ENCODE data around the gene YRDC.
A peak's percentile ranks its signal among the peaks of the same experiment; 100 is the strongest.

Gene YRDC

GRCh38 chr1:37765916-37766664 is 41.9 kb downstream of the YRDC start:
- Histone ChIP-seq H3K36me3 (ENCODE audit: control insufficient read depth in 1 of 2, insufficient read depth in 2 of 2, low read length in 2 of 2) (no peaks in the 10 kb centered on the region), H3K4me2 (ENCODE audit: low read length) (no peak overlapping the region), H4K12ac (ENCODE audit: low read depth, low read length) (no peak overlapping the region), H3K27ac (ENCODE audit: low read depth, low read length) (no peak overlapping the region), H2BK5ac (ENCODE audit: low read depth, low read length, poor library complexity) (no peak overlapping the region), H4K8ac (ENCODE audit: low read depth, low read length) (no peak overlapping the region), H3K4ac (ENCODE audit: low read depth, low read length) (no peak overlapping the region), H3K9me3 (ENCODE audit: insufficient read depth, low read depth, low read length) (peaks cover 12% of the 10 kb centered on the region), H3K27me3 (ENCODE audit: insufficient read depth, low read length) (peaks cover 31% of the 10 kb centered on the region), H3K14ac (ENCODE audit: low read length) (no peak overlapping the region), H3K23ac (ENCODE audit: low read length) (no peak overlapping the region), H2BK12ac (ENCODE audit: low read length) (no peak overlapping the region), H2AFZ (ENCODE audit: insufficient read depth, low read length, poor library complexity) (no peak overlapping the region), H3K4me1 (ENCODE audit: control insufficient read depth in 1 of 2, insufficient read depth in 2 of 2, low read length in 2 of 2) (no peaks in the 10 kb centered on the region), H2BK120ac (ENCODE audit: insufficient read depth, low read length, poor library complexity) (no peak overlapping the region), H4K91ac (ENCODE audit: low read depth, low read length) (no peak overlapping the region), H3K79me1 (ENCODE audit: low read length) (no peaks in the 10 kb centered on the region), H3K18ac (ENCODE audit: low read length) (no peak overlapping the region), H3K9ac (ENCODE audit: low read length) (no peak overlapping the region), H3K4me3 (ENCODE audit: low read depth, low read length) (no peak overlapping the region), H3K79me2 (ENCODE audit: control insufficient read depth, insufficient read depth, low read length, poor library complexity) (no peaks in the 10 kb centered on the region), H2AK5ac (ENCODE audit: low read length) (no peak overlapping the region)
- no peak for DNase-seq
- no CpG with 5 or more reads among the region's 27 CpGs for WGBS (ENCODE audit: extremely low coverage, insufficient coverage, insufficient read length)

- Histone ChIP-seq H3K18ac (ENCODE audit: low read length) (no peak within 1 kb of the TSS), H3K23ac (ENCODE audit: low read length) (no peak within 1 kb of the TSS), H3K9ac (ENCODE audit: low read length) (no peak within 1 kb of the TSS), H3K9me3 (ENCODE audit: insufficient read depth, low read depth, low read length) (peaks cover 12% of the 10 kb centered on the region), H4K12ac (ENCODE audit: low read depth, low read length) (no peak within 1 kb of the TSS), H3K4ac (ENCODE audit: low read depth, low read length) (no peak within 1 kb of the TSS), H2AK5ac (ENCODE audit: low read length) (no peak within 1 kb of the TSS), H3K4me1 (ENCODE audit: control insufficient read depth in 1 of 2, insufficient read depth in 2 of 2, low read length in 2 of 2) (no peaks in the 10 kb centered on the region), H2BK12ac (ENCODE audit: low read length) (no peak within 1 kb of the TSS), H3K27ac (ENCODE audit: low read depth, low read length) (no peak within 1 kb of the TSS), H3K79me1 (ENCODE audit: low read length) (no peaks in the 10 kb centered on the region), H3K4me2 (ENCODE audit: low read length) (no peak within 1 kb of the TSS), H4K91ac (ENCODE audit: low read depth, low read length) (no peak within 1 kb of the TSS), H3K27me3 (ENCODE audit: insufficient read depth, low read length) (peaks cover 31% of the 10 kb centered on the region), H3K4me3 (ENCODE audit: low read depth, low read length) (no peak within 1 kb of the TSS), H3K79me2 (ENCODE audit: control insufficient read depth, insufficient read depth, low read length, poor library complexity) (no peaks in the 10 kb centered on the region), H3K36me3 (ENCODE audit: control insufficient read depth in 1 of 2, insufficient read depth in 2 of 2, low read length in 2 of 2) (no peaks in the 10 kb centered on the region), H2AFZ (ENCODE audit: insufficient read depth, low read length, poor library complexity) (no peak within 1 kb of the TSS), H4K8ac (ENCODE audit: low read depth, low read length) (no peak within 1 kb of the TSS), H3K14ac (ENCODE audit: low read length) (no peak within 1 kb of the TSS), H2BK5ac (ENCODE audit: low read depth, low read length, poor library complexity) (no peak within 1 kb of the TSS), H2BK120ac (ENCODE audit: insufficient read depth, low read length, poor library complexity) (no peak within 1 kb of the TSS)
- WGBS (ENCODE audit: extremely low coverage, insufficient coverage, insufficient read length) = no CpG with 5 or more reads among the region's 33 CpGs
- DNase-seq = no peak
Measured at GRCh38 chr1:37764888-37765441, 43.0 kb downstream of the YRDC start, which contains the start of gene EPHA10. Gene EPHA10 (minus strand): TSS chr1:37765120. CDS start chr1:37765066, 54 bp downstream.

DNA sequence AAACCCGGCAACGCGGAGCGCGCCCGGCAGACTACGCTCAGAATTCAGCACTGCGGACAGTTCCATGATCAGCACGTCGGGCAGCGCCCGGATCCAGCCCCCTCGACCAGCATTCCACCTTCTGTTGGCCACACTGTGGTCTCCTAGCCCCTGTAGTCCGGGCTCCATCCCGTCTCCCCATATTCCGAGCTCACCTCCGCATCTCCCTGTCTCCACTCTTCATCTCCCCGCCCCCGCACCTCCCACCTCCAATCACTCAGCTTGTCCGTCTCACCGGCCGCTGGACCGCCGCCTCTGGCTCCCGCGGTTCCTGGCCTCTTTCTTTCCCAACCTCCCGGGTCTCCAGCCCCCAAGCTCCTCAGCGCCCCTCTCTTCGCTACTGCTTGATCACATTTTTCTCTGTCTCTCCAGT is 43.6 kb downstream of the YRDC start:
- peaks cover 12% of the 10 kb centered on the region for H3K9me3 ChIP-seq (ENCODE audit: insufficient read depth, low read depth, low read length)
- no peak overlapping the region for H3K9ac ChIP-seq (ENCODE audit: low read length)
- H3K79me2 ChIP-seq (ENCODE audit: control insufficient read depth, insufficient read depth, low read length, poor library complexity) = no peaks in the 10 kb centered on the region
- H3K23ac ChIP-seq (ENCODE audit: low read length) = no peak overlapping the region
- H2BK12ac ChIP-seq (ENCODE audit: low read length) = no peak overlapping the region
- H2BK120ac ChIP-seq (ENCODE audit: insufficient read depth, low read length, poor library complexity) = no peak overlapping the region
- no peaks in the 10 kb centered on the region for H3K4me1 ChIP-seq (ENCODE audit: control insufficient read depth in 1 of 2, insufficient read depth in 2 of 2, low read length in 2 of 2)
- H3K4me2 ChIP-seq (ENCODE audit: low read length) = no peak overlapping the region
- H2BK5ac ChIP-seq (ENCODE audit: low read depth, low read length, poor library complexity) = no peak overlapping the region
- no peak overlapping the region for H3K4me3 ChIP-seq (ENCODE audit: low read depth, low read length)
- DNase-seq = peak in 1 of 2 donors; percentile 67
- H4K8ac ChIP-seq (ENCODE audit: low read depth, low read length) = no peak overlapping the region
- no peak overlapping the region for H2AK5ac ChIP-seq (ENCODE audit: low read length)
- WGBS (ENCODE audit: extremely low coverage, insufficient coverage, insufficient read length) = no CpG with 5 or more reads among the region's 29 CpGs
- no peaks in the 10 kb centered on the region for H3K36me3 ChIP-seq (ENCODE audit: control insufficient read depth in 1 of 2, insufficient read depth in 2 of 2, low read length in 2 of 2)
- H3K27ac ChIP-seq (ENCODE audit: low read depth, low read length) = no peak overlapping the region
- peaks cover 31% of the 10 kb centered on the region for H3K27me3 ChIP-seq (ENCODE audit: insufficient read depth, low read length)
- no peak overlapping the region for H4K12ac ChIP-seq (ENCODE audit: low read depth, low read length)
- H2AFZ ChIP-seq (ENCODE audit: insufficient read depth, low read length, poor library complexity) = no peak overlapping the region
- H3K79me1 ChIP-seq (ENCODE audit: low read length) = no peaks in the 10 kb centered on the region
- no peak overlapping the region for H3K4ac ChIP-seq (ENCODE audit: low read depth, low read length)
- H3K18ac ChIP-seq (ENCODE audit: low read length) = no peak overlapping the region
- H4K91ac ChIP-seq (ENCODE audit: low read depth, low read length) = no peak overlapping the region
- H3K14ac ChIP-seq (ENCODE audit: low read length) = no peak overlapping the region

- Histone ChIP-seq H2BK12ac (ENCODE audit: low read length) (no peak overlapping the region), H4K12ac (ENCODE audit: low read depth, low read length) (no peak overlapping the region), H3K9me3 (ENCODE audit: insufficient read depth, low read depth, low read length) (peaks cover 12% of the 10 kb centered on the region), H3K79me2 (ENCODE audit: control insufficient read depth, insufficient read depth, low read length, poor library complexity) (no peaks in the 10 kb centered on the region), H3K4me3 (ENCODE audit: low read depth, low read length) (no peak overlapping the region), H3K79me1 (ENCODE audit: low read length) (no peaks in the 10 kb centered on the region), H3K36me3 (ENCODE audit: control insufficient read depth in 1 of 2, insufficient read depth in 2 of 2, low read length in 2 of 2) (no peaks in the 10 kb centered on the region), H3K4me2 (ENCODE audit: low read length) (no peak overlapping the region), H3K9ac (ENCODE audit: low read length) (no peak overlapping the region), H3K4me1 (ENCODE audit: control insufficient read depth in 1 of 2, insufficient read depth in 2 of 2, low read length in 2 of 2) (no peaks in the 10 kb centered on the region), H4K8ac (ENCODE audit: low read depth, low read length) (no peak overlapping the region), H3K14ac (ENCODE audit: low read length) (no peak overlapping the region), H4K91ac (ENCODE audit: low read depth, low read length) (no peak overlapping the region), H2AK5ac (ENCODE audit: low read length) (no peak overlapping the region), H2BK120ac (ENCODE audit: insufficient read depth, low read length, poor library complexity) (no peak overlapping the region), H3K4ac (ENCODE audit: low read depth, low read length) (no peak overlapping the region), H3K23ac (ENCODE audit: low read length) (no peak overlapping the region), H3K27ac (ENCODE audit: low read depth, low read length) (no peak overlapping the region), H2BK5ac (ENCODE audit: low read depth, low read length, poor library complexity) (no peak overlapping the region), H3K18ac (ENCODE audit: low read length) (no peak overlapping the region), H3K27me3 (ENCODE audit: insufficient read depth, low read length) (peaks cover 31% of the 10 kb centered on the region), H2AFZ (ENCODE audit: insufficient read depth, low read length, poor library complexity) (no peak overlapping the region)
- DNase-seq = no peak
- WGBS (ENCODE audit: extremely low coverage, insufficient coverage, insufficient read length) = no CpG with 5 or more reads among the region's 25 CpGs
Measured at GRCh38 chr1:37763791-37764413, 44.1 kb downstream of the YRDC start.
